Breast epithelium (tissue), 3 donors: ENCODE data around the gene BMP2K.

Source experiments
- CTCF ChIP-seq, 3 donors: fragments of 450-650 bp; IDR thresholded peaks; one replicate each; pipeline ENCODE4 v1.5.1; 2016 to 2017; ENCODE audit warnings: antibody characterized with exemption in 3 of 3, mild to moderate bottlenecking in 3 of 3, moderate library complexity in 3 of 3
- POLR2A ChIP-seq: fragments of 450-650 bp; IDR thresholded peaks from one replicate; pipeline ENCODE4 v1.6.1; 2016; ENCODE audit warnings: antibody characterized with exemption, mild to moderate bottlenecking, moderate library complexity

- no peak for TF ChIP-seq CTCF (IDR thresholded peaks at IDR 0.05)
- no peak for TF ChIP-seq POLR2A
These were observed 21.7 kb downstream of the BMP2K start for GRCh38 chr4:78797777-78798284.
